HepG2 (cell line): Measurements from ENCODE around the gene LIMK2. TPM values are rescaled to one million over a fixed set of nuclear protein-coding genes. Genes with fewer than 3 reads are reported as not detected.

Source experiments
- ARID4A ChIP-seq: sonication (generic); formaldehyde crosslinking; IDR thresholded peaks from 2 replicates; pipeline ENCODE4 v1.5.0; 2020; ENCODE audit warnings: mild to moderate bottlenecking, missing genetic modification reagents, borderline replicate concordance
- ATF6 ChIP-seq: sonication (generic); formaldehyde crosslinking; conservative IDR thresholded peaks from 2 replicates; pipeline ENCODE4 v1.4.0; 2020; ENCODE audit warnings: missing genetic modification reagents
- ERF ChIP-seq: IDR thresholded peaks from 2 replicates; pipeline ENCODE4 v1.6.1; 2018; ENCODE audit warnings: missing biosample characterization, missing genetic modification reagents
- GATAD1 ChIP-seq: IDR thresholded peaks from 2 replicates; pipeline ENCODE4 v1.6.1; 2016; ENCODE audit warnings: missing genetic modification reagents, missing compliant biosample characterization
- HMG20A ChIP-seq: IDR thresholded peaks from 2 replicates; pipeline ENCODE4 v1.6.1; 2016; ENCODE audit warnings: borderline replicate concordance
- NCOA1 ChIP-seq: sonication (generic); formaldehyde crosslinking; IDR thresholded peaks from 2 replicates; pipeline ENCODE4 v1.9.0; 2021; ENCODE audit warnings: missing genetic modification reagents
- PHF8 ChIP-seq: sonication (generic); formaldehyde crosslinking; IDR thresholded peaks from 2 replicates; pipeline ENCODE4 v1.5.0; 2020; ENCODE audit warnings: missing genetic modification reagents
- POLR2A ChIP-seq, 2 experiments: IDR thresholded peaks; 2 replicates each; pipeline ENCODE4 v1.6.1; 2011; ENCODE audit warnings: low read depth in 2 of 2, low read length in 2 of 2, mild to moderate bottlenecking in 1 of 2, moderate library complexity in 1 of 2; ENCODE audit not compliant: insufficient read depth in 1 of 2
- SMAD3 ChIP-seq: sonication (generic); formaldehyde crosslinking; IDR thresholded peaks from 2 replicates; pipeline ENCODE4 v1.4.0; 2020; ENCODE audit warnings: missing genetic modification reagents
- SOX13 ChIP-seq, 3 experiments: fragments of 450-650 bp in 1 of 3; sonication (generic) in 1 of 3; formaldehyde crosslinking in 1 of 3; IDR thresholded peaks in 2 of 3; conservative IDR thresholded peaks in 1 of 3; 2 replicates each; pipeline versions ENCODE4 v1.5.0 to v1.6.1; 2016 to 2020; ENCODE audit warnings: antibody characterized with exemption in 1 of 3, mild to moderate bottlenecking in 1 of 3, missing compliant biosample characterization in 1 of 3, missing genetic modification reagents in 1 of 3, moderate library complexity in 1 of 3
- SOX6 ChIP-seq, 2 experiments: fragments of 450-650 bp in 1 of 2; sonication (generic) in 1 of 2; formaldehyde crosslinking in 1 of 2; IDR thresholded peaks; 2 replicates each; pipeline versions ENCODE4 v1.4.0 to v1.6.1; 2017 to 2020; ENCODE audit warnings: antibody characterized with exemption in 1 of 2, mild to moderate bottlenecking in 1 of 2, missing genetic modification reagents in 1 of 2
- ZBTB7A ChIP-seq: sonication (generic); formaldehyde crosslinking; IDR thresholded peaks from 2 replicates; pipeline ENCODE4 v1.8.0; 2022; ENCODE audit warnings: mild to moderate bottlenecking, missing genetic modification reagents
- ZFP36 ChIP-seq: fragments of 150-350 bp; IDR thresholded peaks from 2 replicates; pipeline ENCODE4 v1.6.1; 2018; ENCODE audit warnings: borderline replicate concordance, low read length, low read depth; ENCODE audit not compliant: partially characterized antibody
- ZNF12 ChIP-seq: sonication (generic); formaldehyde crosslinking; IDR thresholded peaks from 2 replicates; pipeline ENCODE4 v1.5.0; 2020; ENCODE audit warnings: missing genetic modification reagents
- ZNF354B ChIP-seq: sonication (generic); formaldehyde crosslinking; IDR thresholded peaks from 2 replicates; pipeline ENCODE4 v1.8.0; 2022; ENCODE audit warnings: mild to moderate bottlenecking, missing genetic modification reagents
- ZNF414 ChIP-seq: sonication (generic); formaldehyde crosslinking; IDR thresholded peaks from 2 replicates; pipeline ENCODE4 v1.5.0; 2020; ENCODE audit warnings: missing genetic modification reagents
- ZNF503 ChIP-seq: sonication (generic); formaldehyde crosslinking; IDR thresholded peaks from 2 replicates; pipeline ENCODE4 v1.4.0; 2020; ENCODE audit warnings: missing genetic modification reagents
- ZNF549 ChIP-seq: sonication (generic); formaldehyde crosslinking; IDR thresholded peaks from 2 replicates; pipeline ENCODE4 v1.5.0; 2020; ENCODE audit warnings: missing genetic modification reagents
- ZNF605 ChIP-seq: sonication (generic); formaldehyde crosslinking; IDR thresholded peaks from 2 replicates; pipeline ENCODE4 v1.8.0; 2022; ENCODE audit warnings: mild to moderate bottlenecking, missing genetic modification reagents
- ZSCAN29 ChIP-seq: sonication (generic); formaldehyde crosslinking; conservative IDR thresholded peaks from 2 replicates; pipeline ENCODE4 v1.4.0; 2020; ENCODE audit warnings: mild to moderate bottlenecking, missing genetic modification reagents
- polyA plus RNA-seq, 8 experiments: library from polyadenylated mRNA; depleted of rRNA in 3 of 8; stranded (reverse) in 7 of 8; unstranded in 1 of 8; fragments of >200 nt; fragmentation: Illumina TruSeq in 4 of 8; extraction: Trizol in 4 of 8; gene quantifications; 2 replicates each; pipeline versions ENCODE4 v1.2.1 to v1.2.3, GENCODE V29; 2011 to 2016; ENCODE audit warnings: low read depth in 4 of 8, missing spikeins in 1 of 8, mixed read lengths in 1 of 8; ENCODE audit not compliant: insufficient read depth in 1 of 8
- total RNA-seq, 5 experiments: library from RNA; depleted of rRNA; stranded (reverse); fragments of >200 nt; fragmentation: Illumina TruSeq; extraction: Trizol; gene quantifications; 2 replicates each; pipeline ENCODE4 v1.2.3, GENCODE V29; 2016; ENCODE audit warnings: low read depth in 1 of 5

Gene LIMK2
- total and polyA plus RNA-seq, 2 of the 13 experiments (the other 11 are each of a cell fraction or from before 2014, with no cell fraction given): 20.9 to 29.8 TPM

GRCh38 chr22:31292236-31292989, 80.3 kb downstream of the LIMK2 start, which contains the start of gene PIK3IP1 (continued):
- TF ChIP-seq NCOA1 (no peak), ARID4A (CRISPR knock-in tag) (peak; percentile 53; the same call in 1 of the 2 replicates), HMG20A (CRISPR knock-in tag) (peak; percentile 37; the same call in 1 of the 2 replicates), PHF8 (0 out of 2 replicates have a peak, but pooled peaks have one; percentile 24), ZFP36 (no peak), GATAD1 (CRISPR knock-in tag) (0 out of 2 replicates have a peak, but pooled peaks have one; percentile 36), ATF6 (CRISPR knock-in tag) (no peak), ZNF503 (CRISPR knock-in tag) (peak; percentile 35; the same call in 1 of the 2 replicates), ZNF605 (CRISPR knock-in tag) (peak; percentile 32; the same call in 1 of the 2 replicates), SOX13 (IDR thresholded peaks at IDR 0.05) (no peak), SOX13 (CRISPR knock-in tag; conservative IDR thresholded peaks at IDR 0.05 in 1 of 2, IDR thresholded peaks at IDR 0.05 in 1 of 2) (peak in 1 of 2 experiments; percentile 13; a peak in 1 of 4 replicates), ZNF354B (CRISPR knock-in tag) (0 out of 2 replicates have a peak, but pooled peaks have one; percentile 65), SOX6 (IDR thresholded peaks at IDR 0.05) (no peak), SOX6 (CRISPR knock-in tag; IDR thresholded peaks at IDR 0.05) (peak; percentile 44), ERF (CRISPR knock-in tag) (0 out of 2 replicates have a peak, but pooled peaks have one; percentile 19), SMAD3 (CRISPR knock-in tag) (peak; percentile 76; the same call in 1 of the 2 replicates), ZNF414 (no peak), ZBTB7A (CRISPR knock-in tag) (no peak), ZNF549 (CRISPR knock-in tag) (no peak), ZSCAN29 (CRISPR knock-in tag) (0 out of 2 replicates have a peak, but pooled peaks have one; percentile 54), POLR2A (IDR thresholded peaks at IDR 0.05; ENCODE audit: insufficient read depth in 1 of 2, low read depth in 2 of 2, low read length in 2 of 2) (peak in 1 of 2 experiments; percentile 44; a peak in 1 of 4 replicates), ZNF12 (CRISPR knock-in tag) (0 out of 2 replicates have a peak, but pooled peaks have one; percentile 16)
